PC-9 (cell line): ENCODE measurements around the gene CFAP68. TPM values are rescaled to one million over a fixed set of nuclear protein-coding genes. Genes with fewer than 3 reads are reported as not detected.

Source experiments
- BruUV-seq: library from RNA; stranded (reverse); fragments of 400-500 nt; replicated peaks from 2 replicates; lab custom pipeline; 2021; lab: Mats Ljungman, UMichigan
- CTCF ChIA-PET: fragments of 300-600 bp; sonication (Branson Sonifier 250); formaldehyde crosslinking; loops from one replicate; lab custom pipeline; 2022; ENCODE audit warnings: antibody characterized with exemption; lab: Charles Lee
- POLR2A ChIA-PET: fragments of 300-600 bp; sonication (Branson Sonifier 250); formaldehyde crosslinking; loops from one replicate; lab custom pipeline; 2022; ENCODE audit warnings: antibody characterized with exemption; ENCODE audit not compliant: unreplicated experiment; lab: Charles Lee
- DNase-seq, 2 experiments: peaks; one replicate each; pipeline versions ENCODE4 v3.0.0 to v3.0.0-alpha.2; 2015 to 2022; ENCODE audit warnings: mixed read lengths in 1 of 2
- H2AFZ ChIP-seq: fragments of 200-600 bp; sonication (generic); 2 replicates; pipeline ENCODE4 v1.8.1; 2017; ENCODE audit warnings: antibody characterized with exemption
- H3F3A ChIP-seq: fragments of 200-600 bp; sonication (generic); 2 replicates; pipeline ENCODE4 v1.8.1; 2017; ENCODE audit warnings: antibody characterized with exemption, mild to moderate bottlenecking, low read depth; ENCODE audit not compliant: insufficient read depth
- H3K27ac ChIP-seq: fragments of 200-600 bp; sonication (generic); 2 replicates; pipeline ENCODE4 v1.6.1; 2016; ENCODE audit warnings: mixed run types
- H3K27me3 ChIP-seq: fragments of 200-600 bp; sonication (generic); 2 replicates; pipeline ENCODE4 v1.6.1; 2016; ENCODE audit warnings: low read depth, mixed run types; ENCODE audit not compliant: insufficient read depth
- H3K36me3 ChIP-seq: fragments of 200-600 bp; sonication (generic); 2 replicates; pipeline ENCODE4 v1.6.1; 2016; ENCODE audit warnings: low read depth, mixed run types
- H3K4me1 ChIP-seq: fragments of 200-600 bp; sonication (generic); replicated peaks from 2 replicates; pipeline ENCODE4 v1.6.1; 2016; ENCODE audit warnings: mixed run types; ENCODE audit not compliant: insufficient read depth
- H3K4me2 ChIP-seq: fragments of 200-600 bp; sonication (generic); 2 replicates; pipeline ENCODE4 v1.6.1; 2017; ENCODE audit warnings: mixed run types
- H3K4me3 ChIP-seq: fragments of 200-600 bp; sonication (generic); 2 replicates; pipeline ENCODE4 v1.6.1; 2016; ENCODE audit warnings: mixed run types
- H3K79me2 ChIP-seq: fragments of 200-600 bp; sonication (generic); 2 replicates; pipeline ENCODE4 v1.6.1; 2017; ENCODE audit warnings: low read depth, mixed run types
- H3K9me2 ChIP-seq: fragments of 200-600 bp; sonication (generic); 2 replicates; pipeline ENCODE4 v1.8.1; 2017; ENCODE audit warnings: mild to moderate bottlenecking; ENCODE audit not compliant: insufficient read depth
- H3K9me3 ChIP-seq: fragments of 200-600 bp; sonication (generic); 2 replicates; pipeline ENCODE4 v1.8.1; 2016; ENCODE audit warnings: low read depth; ENCODE audit not compliant: insufficient read depth
- H4K20me1 ChIP-seq: fragments of 200-600 bp; sonication (generic); 2 replicates; pipeline ENCODE4 v1.8.1; 2017; ENCODE audit not compliant: insufficient read depth
- EZH2 ChIP-seq: fragments of 200-600 bp; sonication (generic); IDR thresholded peaks from 2 replicates; pipeline ENCODE4 v1.8.0; 2017; ENCODE audit warnings: antibody characterized with exemption, low read depth
- intact Hi-C: fragments of 100-400 bp; cut with micrococcal nuclease; formaldehyde crosslinking; loops from one replicate; pipeline ENCODE4 v1.10.0; 2022; ENCODE audit not compliant: unreplicated experiment
- total RNA-seq: library from RNA; stranded (reverse); gene quantifications from 2 replicates; pipeline ENCODE4 v1.2.3, GENCODE V29; 2021
- TF ChIP-seq, protein P1 (sequence below): fragments of 200-600 bp; sonication (generic); conservative IDR thresholded peaks from 2 replicates; pipeline ENCODE4 v1.6.1; 2017; ENCODE audit warnings: mixed run types, antibody characterized with exemption, mild to moderate bottlenecking, moderate library complexity

Gene CFAP68
- total RNA-seq, 1 experiment from 2014 or later = 46.8 TPM

- Histone ChIP-seq H3K27me3 (no peaks in the 10 kb centered on the region), H3K9me2 (no peaks in the 10 kb centered on the region), H3K4me2 (peak overlapping the region; percentile 92), H2AFZ (peak overlapping the region; percentile 92), H3K36me3 (peaks cover 7% of the 10 kb centered on the region; the same call in 1 of the 2 replicates), H3K9me3 (no peaks in the 10 kb centered on the region), H4K20me1 (no peaks in the 10 kb centered on the region), H3K79me2 (0 out of 2 replicates have a peak, but pooled peaks cover 8% of the 10 kb centered on the region), H3K4me1 (peaks cover 13% of the 10 kb centered on the region), H3K4me3 (peak overlapping the region; percentile 99), H3F3A (peaks cover 10% of the 10 kb centered on the region), H3K27ac (peak overlapping the region; percentile 17; the same call in 1 of the 2 replicates)
- ChIA-PET POLR2A (interaction anchor here (0.6 to 0.7 kb wide), 4 partner anchors 55 to 417 kb away, joined by 3 to 6 read pairs (median 4); no protein-coding TSS in a partner anchor), CTCF (interaction anchor here (0.7 to 1.6 kb wide), 4 partner anchors 8 to 110 kb away, joined by 4 to 13 read pairs (median 6); no protein-coding TSS in a partner anchor)
- no peak for DNase-seq
- no TSS peak for BruUV-seq
- intact Hi-C loops = loop anchor here (10.0 kb wide), 1 partner anchor 293 kb away; the partner anchor contains the start of genes IL18 and TEX12
- TF ChIP-seq EZH2 = no peak
- TF ChIP-seq, protein P1, sequence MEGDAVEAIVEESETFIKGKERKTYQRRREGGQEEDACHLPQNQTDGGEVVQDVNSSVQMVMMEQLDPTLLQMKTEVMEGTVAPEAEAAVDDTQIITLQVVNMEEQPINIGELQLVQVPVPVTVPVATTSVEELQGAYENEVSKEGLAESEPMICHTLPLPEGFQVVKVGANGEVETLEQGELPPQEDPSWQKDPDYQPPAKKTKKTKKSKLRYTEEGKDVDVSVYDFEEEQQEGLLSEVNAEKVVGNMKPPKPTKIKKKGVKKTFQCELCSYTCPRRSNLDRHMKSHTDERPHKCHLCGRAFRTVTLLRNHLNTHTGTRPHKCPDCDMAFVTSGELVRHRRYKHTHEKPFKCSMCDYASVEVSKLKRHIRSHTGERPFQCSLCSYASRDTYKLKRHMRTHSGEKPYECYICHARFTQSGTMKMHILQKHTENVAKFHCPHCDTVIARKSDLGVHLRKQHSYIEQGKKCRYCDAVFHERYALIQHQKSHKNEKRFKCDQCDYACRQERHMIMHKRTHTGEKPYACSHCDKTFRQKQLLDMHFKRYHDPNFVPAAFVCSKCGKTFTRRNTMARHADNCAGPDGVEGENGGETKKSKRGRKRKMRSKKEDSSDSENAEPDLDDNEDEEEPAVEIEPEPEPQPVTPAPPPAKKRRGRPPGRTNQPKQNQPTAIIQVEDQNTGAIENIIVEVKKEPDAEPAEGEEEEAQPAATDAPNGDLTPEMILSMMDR = no peak
Observed at GRCh38 chr11:111871693-111872161, 7.6 kb upstream of the CFAP68 start.

- H3K4me1 ChIP-seq = peaks cover 10% of the 10 kb centered on the region
- intact Hi-C loops = loop anchor here (2.0 to 10.0 kb wide), 5 partner anchors 32 to 286 kb away; partner anchors contain the start of genes C11orf52, IL18, SDHD and TEX12
- peak overlapping the region; percentile 80 for H3K4me2 ChIP-seq
- no peak for TF ChIP-seq EZH2
- TF ChIP-seq, protein P1 = no peak
- H3K79me2 ChIP-seq = peaks cover 15% of the 10 kb centered on the region
- H3K27ac ChIP-seq = peak overlapping the region; percentile 88
- no peaks in the 10 kb centered on the region for H3K27me3 ChIP-seq
- peaks cover 19% of the 10 kb centered on the region for H3F3A ChIP-seq
- TSS peak; percentile 69 for BruUV-seq
- no peaks in the 10 kb centered on the region for H3K9me2 ChIP-seq
- H4K20me1 ChIP-seq = no peaks in the 10 kb centered on the region
- CTCF ChIA-PET = interaction anchor here (0.6 kb wide), 1 partner anchor 109 kb away, joined by 3 read pairs; no protein-coding TSS in a partner anchor
- no peaks in the 10 kb centered on the region for H3K9me3 ChIP-seq
- POLR2A ChIA-PET = interaction anchor here (0.5 to 0.6 kb wide), 2 partner anchors 32 to 189 kb away, joined by 3 read pairs; no protein-coding TSS in a partner anchor
- peak overlapping the region; percentile 91 for H2AFZ ChIP-seq
- no peaks in the 10 kb centered on the region for H3K36me3 ChIP-seq
- DNase-seq = no peak
- H3K4me3 ChIP-seq = peak overlapping the region; percentile 65
Observed at GRCh38 chr11:111878385-111878848, 924 bp upstream of the CFAP68 start.

DNA sequence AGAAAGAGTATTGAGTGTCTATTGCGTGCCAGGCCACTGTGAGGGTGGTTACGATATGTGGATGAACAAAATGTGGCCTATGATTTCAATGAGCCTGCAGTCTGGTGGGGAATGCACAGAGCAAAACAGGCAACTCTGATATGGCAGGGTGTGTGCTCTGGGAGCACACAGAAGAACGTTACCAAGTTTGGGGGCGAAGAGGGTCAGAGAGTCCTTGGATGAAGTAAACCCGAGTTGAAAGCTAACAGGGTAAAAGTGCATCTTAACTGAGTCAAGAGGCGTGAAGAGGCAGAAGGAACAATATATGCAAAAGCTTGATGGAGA lies 258 bp downstream of the CFAP68 start:
- H3K9me2 ChIP-seq = no peaks in the 10 kb centered on the region
- H3K9me3 ChIP-seq = no peaks in the 10 kb centered on the region
- peak overlapping the region; percentile 65 for H3K4me3 ChIP-seq
- H3K36me3 ChIP-seq = no peaks in the 10 kb centered on the region
- no peaks in the 10 kb centered on the region for H4K20me1 ChIP-seq
- TF ChIP-seq EZH2 = no peak
- TF ChIP-seq, protein P1 = no peak
- H3K4me2 ChIP-seq = peak overlapping the region; percentile 80
- H3F3A ChIP-seq = peaks cover 19% of the 10 kb centered on the region
- intact Hi-C loops = loop anchor here (1.0 to 10.0 kb wide), 8 partner anchors 33 to 401 kb away; partner anchors contain the start of genes C11orf52, IL18, SDHD and TEX12
- H2AFZ ChIP-seq = peak overlapping the region; percentile 91
- POLR2A ChIA-PET = no interaction called here
- DNase-seq = no peak
- CTCF ChIA-PET = interaction anchor here (1.0 kb wide), 1 partner anchor 8 kb away, joined by 13 read pairs; the partner anchor contains the start of gene ALG9
- H3K27ac ChIP-seq = peak overlapping the region; percentile 88
- peaks cover 10% of the 10 kb centered on the region for H3K4me1 ChIP-seq
- TSS peak; percentile 95 for BruUV-seq
- H3K27me3 ChIP-seq = no peaks in the 10 kb centered on the region
- peaks cover 15% of the 10 kb centered on the region for H3K79me2 ChIP-seq
